ENCODE data around the gene ABHD2.

Gene ABHD2

GRCh38 chr15:89177116-89177515, 88.9 kb downstream of the ABHD2 start:
- Histone ChIP-seq H3K27me3 (ENCODE audit: control insufficient read depth, insufficient read depth, low read length, poor library complexity, severe bottlenecking) (no peaks in the 10 kb centered on the region), H3K4me1 (ENCODE audit: control insufficient read depth, insufficient read depth, low read length) (no peaks in the 10 kb centered on the region), H3K27ac (ENCODE audit: insufficient read depth, low read depth, low read length, poor library complexity, severe bottlenecking) (no peak overlapping the region), H3K9me3 (ENCODE audit: control insufficient read depth, low read length) (no peaks in the 10 kb centered on the region), H3K4me3 (ENCODE audit: insufficient read depth, low read depth, low read length) (no peak overlapping the region), H3K36me3 (ENCODE audit: control insufficient read depth, insufficient read depth, low read length) (peaks cover 4% of the 10 kb centered on the region)
- 96 to 97% methylated on average over 12 of the region's 12 CpGs for WGBS, 2 experiments

- Histone ChIP-seq H3K4me1 (ENCODE audit: control insufficient read depth, insufficient read depth, low read length) (no peaks in the 10 kb centered on the region), H3K27ac (ENCODE audit: insufficient read depth, low read depth, low read length, poor library complexity, severe bottlenecking) (no peak overlapping the region), H3K27me3 (ENCODE audit: control insufficient read depth, insufficient read depth, low read length, poor library complexity, severe bottlenecking) (no peaks in the 10 kb centered on the region), H3K9me3 (ENCODE audit: control insufficient read depth, low read length) (no peaks in the 10 kb centered on the region), H3K4me3 (ENCODE audit: insufficient read depth, low read depth, low read length) (no peak overlapping the region), H3K36me3 (ENCODE audit: control insufficient read depth, insufficient read depth, low read length) (peaks cover 4% of the 10 kb centered on the region)
- 25% methylated on average over 6 of the region's 6 CpGs for WGBS, 2 experiments
Measured at GRCh38 chr15:89177633-89178306, 89.5 kb downstream of the ABHD2 start.

- Histone ChIP-seq H3K4me1 (ENCODE audit: control insufficient read depth, insufficient read depth, low read length) (no peaks in the 10 kb centered on the region), H3K9me3 (ENCODE audit: control insufficient read depth, low read length) (no peaks in the 10 kb centered on the region), H3K36me3 (ENCODE audit: control insufficient read depth, insufficient read depth, low read length) (peaks cover 4% of the 10 kb centered on the region), H3K27ac (ENCODE audit: insufficient read depth, low read depth, low read length, poor library complexity, severe bottlenecking) (no peak overlapping the region), H3K4me3 (ENCODE audit: insufficient read depth, low read depth, low read length) (no peak overlapping the region), H3K27me3 (ENCODE audit: control insufficient read depth, insufficient read depth, low read length, poor library complexity, severe bottlenecking) (no peaks in the 10 kb centered on the region)
- 92 to 93% methylated on average over 11 of the region's 11 CpGs for WGBS, 2 experiments
Measured at GRCh38 chr15:89178307-89178977, 90.2 kb downstream of the ABHD2 start.

GRCh38 chr15:89179966-89180875, 92.0 kb downstream of the ABHD2 start:
- Histone ChIP-seq H3K9me3 (ENCODE audit: control insufficient read depth, low read length) (no peaks in the 10 kb centered on the region), H3K36me3 (ENCODE audit: control insufficient read depth, insufficient read depth, low read length) (peaks cover 4% of the 10 kb centered on the region), H3K27ac (ENCODE audit: insufficient read depth, low read depth, low read length, poor library complexity, severe bottlenecking) (no peak overlapping the region), H3K4me3 (ENCODE audit: insufficient read depth, low read depth, low read length) (no peak overlapping the region), H3K4me1 (ENCODE audit: control insufficient read depth, insufficient read depth, low read length) (no peaks in the 10 kb centered on the region), H3K27me3 (ENCODE audit: control insufficient read depth, insufficient read depth, low read length, poor library complexity, severe bottlenecking) (no peaks in the 10 kb centered on the region)
- 80 to 87% methylated on average over 4 of the region's 5 CpGs for WGBS, 2 experiments

- Histone ChIP-seq H3K36me3 (ENCODE audit: control insufficient read depth, insufficient read depth, low read length) (no peaks in the 10 kb centered on the region), H3K27ac (ENCODE audit: insufficient read depth, low read depth, low read length, poor library complexity, severe bottlenecking) (no peak overlapping the region), H3K27me3 (ENCODE audit: control insufficient read depth, insufficient read depth, low read length, poor library complexity, severe bottlenecking) (no peaks in the 10 kb centered on the region), H3K9me3 (ENCODE audit: control insufficient read depth, low read length) (no peaks in the 10 kb centered on the region), H3K4me3 (ENCODE audit: insufficient read depth, low read depth, low read length) (no peak overlapping the region), H3K4me1 (ENCODE audit: control insufficient read depth, insufficient read depth, low read length) (no peaks in the 10 kb centered on the region)
- WGBS, 2 experiments = 95 to 97% methylated on average over 6 of the region's 6 CpGs
Measured at GRCh38 chr15:89184357-89184756, 96.1 kb downstream of the ABHD2 start.

- no peak overlapping the region for H3K4me3 ChIP-seq (ENCODE audit: insufficient read depth, low read depth, low read length)
- H3K27me3 ChIP-seq (ENCODE audit: control insufficient read depth, insufficient read depth, low read length, poor library complexity, severe bottlenecking) = no peaks in the 10 kb centered on the region
- H3K9me3 ChIP-seq (ENCODE audit: control insufficient read depth, low read length) = no peaks in the 10 kb centered on the region
- H3K4me1 ChIP-seq (ENCODE audit: control insufficient read depth, insufficient read depth, low read length) = no peaks in the 10 kb centered on the region
- H3K36me3 ChIP-seq (ENCODE audit: control insufficient read depth, insufficient read depth, low read length) = no peaks in the 10 kb centered on the region
- WGBS, 2 experiments = 94 to 95% methylated on average over 12 of the region's 12 CpGs
- H3K27ac ChIP-seq (ENCODE audit: insufficient read depth, low read depth, low read length, poor library complexity, severe bottlenecking) = no peak overlapping the region
Measured at GRCh38 chr15:89184886-89185526, 96.8 kb downstream of the ABHD2 start.

- 93 to 94% methylated on average over 6 of the region's 6 CpGs for WGBS, 2 experiments
- no peaks in the 10 kb centered on the region for H3K9me3 ChIP-seq (ENCODE audit: control insufficient read depth, low read length)
Measured at GRCh38 chr15:89186803-89187202, 98.5 kb downstream of the ABHD2 start.

GRCh38 chr15:89187301-89187985, 99.2 kb downstream of the ABHD2 start:
- Histone ChIP-seq H3K9me3 (ENCODE audit: control insufficient read depth, low read length) (no peaks in the 10 kb centered on the region), H3K36me3 (ENCODE audit: control insufficient read depth, insufficient read depth, low read length) (peaks cover 7% of the 10 kb centered on the region), H3K4me3 (ENCODE audit: insufficient read depth, low read depth, low read length) (no peak overlapping the region), H3K4me1 (ENCODE audit: control insufficient read depth, insufficient read depth, low read length) (no peaks in the 10 kb centered on the region), H3K27me3 (ENCODE audit: control insufficient read depth, insufficient read depth, low read length, poor library complexity, severe bottlenecking) (no peaks in the 10 kb centered on the region), H3K27ac (ENCODE audit: insufficient read depth, low read depth, low read length, poor library complexity, severe bottlenecking) (no peak overlapping the region)
- 90% methylated on average over 9 of the region's 9 CpGs for WGBS, 2 experiments

More at GRCh38 chr15:89186803-89187202, 98.5 kb downstream of the ABHD2 start:
- no peak overlapping the region for H3K27ac ChIP-seq (ENCODE audit: insufficient read depth, low read depth, low read length, poor library complexity, severe bottlenecking)
- H3K27me3 ChIP-seq (ENCODE audit: control insufficient read depth, insufficient read depth, low read length, poor library complexity, severe bottlenecking) = no peaks in the 10 kb centered on the region
- H3K4me3 ChIP-seq (ENCODE audit: insufficient read depth, low read depth, low read length) = no peak overlapping the region
- H3K36me3 ChIP-seq (ENCODE audit: control insufficient read depth, insufficient read depth, low read length) = peaks cover 7% of the 10 kb centered on the region
- H3K4me1 ChIP-seq (ENCODE audit: control insufficient read depth, insufficient read depth, low read length) = no peaks in the 10 kb centered on the region

- no peaks in the 10 kb centered on the region for H3K9me3 ChIP-seq (ENCODE audit: control insufficient read depth, low read length)
- H3K27me3 ChIP-seq (ENCODE audit: control insufficient read depth, insufficient read depth, low read length, poor library complexity, severe bottlenecking) = no peaks in the 10 kb centered on the region
- WGBS, 2 experiments = 96 to 97% methylated on average over 8 of the region's 8 CpGs
- H3K4me1 ChIP-seq (ENCODE audit: control insufficient read depth, insufficient read depth, low read length) = no peaks in the 10 kb centered on the region
- no peak overlapping the region for H3K27ac ChIP-seq (ENCODE audit: insufficient read depth, low read depth, low read length, poor library complexity, severe bottlenecking)
- H3K4me3 ChIP-seq (ENCODE audit: insufficient read depth, low read depth, low read length) = no peak overlapping the region
- H3K36me3 ChIP-seq (ENCODE audit: control insufficient read depth, insufficient read depth, low read length) = peaks cover 7% of the 10 kb centered on the region
Measured at GRCh38 chr15:89187986-89188514, 99.8 kb downstream of the ABHD2 start.

Data from ectodermal cell (in vitro differentiated cells).